ENCODE measurements around the gene COG5. TPM values are rescaled to one million over a fixed set of nuclear protein-coding genes. Genes with fewer than 3 reads are reported as not detected.

The COG5 gene
- total RNA-seq, 1 experiment from 2014 or later: 32.2 TPM

GRCh38 chr7:107588529-107589130 lies 24.9 kb upstream of the COG5 start:
- ChIA-PET POLR2A (ENCODE audit: low non-redundant PET) (no interaction called here), CTCF (no interaction called here)
- no peak overlapping the region for H3K4me3 ChIP-seq (ENCODE audit: low read depth, low read length, poor library complexity, severe bottlenecking)
- H3K4me1 ChIP-seq (ENCODE audit: insufficient read depth, low read length, poor library complexity, severe bottlenecking): no peaks in the 10 kb centered on the region
- no peak for TF ChIP-seq EZH2 (IDR thresholded peaks at IDR 0.05; ENCODE audit: borderline replicate concordance, low read depth, low read length, poor library complexity, severe bottlenecking)
- TF ChIP-seq CTCF (conservative IDR thresholded peaks at IDR 0.05; ENCODE audit: low read depth, low read length): no peak
- no peaks in the 10 kb centered on the region for H3K9me3 ChIP-seq (ENCODE audit: low read depth, low read length, poor library complexity, severe bottlenecking)
- no peaks in the 10 kb centered on the region for H3K27me3 ChIP-seq (replicated peaks; ENCODE audit: insufficient read depth, low read depth, low read length, poor library complexity)
- intact Hi-C loops (cut with micrococcal nuclease; ENCODE audit: unreplicated experiment): loop anchor here (10.0 kb wide), 1 partner anchor 136 kb away; no protein-coding TSS in a partner anchor
- DNase-seq (ENCODE audit: low spot score): no peak
- H3K36me3 ChIP-seq (ENCODE audit: insufficient read depth, low read length, poor library complexity, severe bottlenecking): peaks cover 4% of the 10 kb centered on the region
- no TSS peak for BruUV-seq (replicated peaks)
- H3K27ac ChIP-seq (ENCODE audit: low read depth, low read length, poor library complexity, severe bottlenecking): no peak overlapping the region

DNA sequence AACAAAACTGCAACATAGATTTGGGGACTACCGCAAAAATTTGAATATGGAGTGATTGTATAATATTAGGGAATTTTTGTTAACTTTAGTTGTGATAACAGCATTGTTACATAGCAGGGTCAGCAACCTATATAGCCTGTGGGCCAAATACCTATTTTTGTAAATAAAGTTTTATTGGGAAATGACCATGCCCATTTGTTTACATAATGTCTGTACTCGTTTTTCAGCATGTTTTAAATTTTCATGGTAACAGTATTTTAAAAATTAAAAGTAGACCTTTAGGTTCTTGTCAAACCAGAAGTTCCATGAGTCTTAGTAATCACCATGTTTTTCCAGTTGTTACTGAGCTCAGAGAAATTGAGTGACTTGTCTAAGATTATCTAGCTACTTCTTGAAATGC lies 21.0 kb upstream of the COG5 start:
- intact Hi-C loops (cut with micrococcal nuclease; ENCODE audit: unreplicated experiment): loop anchor here (10.0 kb wide), 1 partner anchor 140 kb away; no protein-coding TSS in a partner anchor
- ChIA-PET POLR2A (ENCODE audit: low non-redundant PET) (no interaction called here), CTCF (no interaction called here)
- H3K4me1 ChIP-seq (ENCODE audit: insufficient read depth, low read length, poor library complexity, severe bottlenecking): peaks cover 9% of the 10 kb centered on the region
- TF ChIP-seq CTCF (conservative IDR thresholded peaks at IDR 0.05; ENCODE audit: low read depth, low read length) (no peak), EZH2 (IDR thresholded peaks at IDR 0.05; ENCODE audit: borderline replicate concordance, low read depth, low read length, poor library complexity, severe bottlenecking) (no peak)
- H3K27ac ChIP-seq (ENCODE audit: low read depth, low read length, poor library complexity, severe bottlenecking): no peak overlapping the region
- H3K36me3 ChIP-seq (ENCODE audit: insufficient read depth, low read length, poor library complexity, severe bottlenecking): peaks cover 4% of the 10 kb centered on the region
- DNase-seq (ENCODE audit: low spot score): no peak
- no peaks in the 10 kb centered on the region for H3K9me3 ChIP-seq (ENCODE audit: low read depth, low read length, poor library complexity, severe bottlenecking)
- BruUV-seq (replicated peaks): no TSS peak
- no peak overlapping the region for H3K4me3 ChIP-seq (ENCODE audit: low read depth, low read length, poor library complexity, severe bottlenecking)
- no peaks in the 10 kb centered on the region for H3K27me3 ChIP-seq (replicated peaks; ENCODE audit: insufficient read depth, low read depth, low read length, poor library complexity)

DNA sequence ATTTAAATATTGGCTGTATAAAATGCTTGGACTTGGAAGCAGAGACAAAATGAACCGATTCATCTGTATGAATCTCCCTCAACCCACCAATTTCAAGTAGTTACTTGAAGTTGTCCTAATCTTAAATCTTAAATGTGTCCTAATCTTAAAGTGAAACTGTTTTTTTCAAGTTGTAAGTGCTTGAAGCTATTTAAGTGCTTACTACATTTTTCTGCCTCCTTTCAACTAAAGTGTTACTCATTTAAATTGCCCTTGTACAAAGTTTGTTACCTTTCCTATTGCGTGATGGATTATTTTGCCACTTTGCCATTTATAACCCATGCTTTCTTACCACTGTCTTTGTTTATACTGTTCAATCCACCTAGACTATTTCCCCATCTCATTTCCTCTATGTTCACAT lies 19.2 kb upstream of the COG5 start:
- no peaks in the 10 kb centered on the region for H3K27me3 ChIP-seq (replicated peaks; ENCODE audit: insufficient read depth, low read depth, low read length, poor library complexity)
- no peak for DNase-seq (ENCODE audit: low spot score)
- no peak overlapping the region for H3K4me3 ChIP-seq (ENCODE audit: low read depth, low read length, poor library complexity, severe bottlenecking)
- H3K4me1 ChIP-seq (ENCODE audit: insufficient read depth, low read length, poor library complexity, severe bottlenecking): peaks cover 9% of the 10 kb centered on the region
- no peaks in the 10 kb centered on the region for H3K9me3 ChIP-seq (ENCODE audit: low read depth, low read length, poor library complexity, severe bottlenecking)
- ChIA-PET CTCF (no interaction called here), POLR2A (ENCODE audit: low non-redundant PET) (no interaction called here)
- no TSS peak for BruUV-seq (replicated peaks)
- TF ChIP-seq EZH2 (IDR thresholded peaks at IDR 0.05; ENCODE audit: borderline replicate concordance, low read depth, low read length, poor library complexity, severe bottlenecking): no peak
- TF ChIP-seq CTCF (conservative IDR thresholded peaks at IDR 0.05; ENCODE audit: low read depth, low read length): no peak
- H3K36me3 ChIP-seq (ENCODE audit: insufficient read depth, low read length, poor library complexity, severe bottlenecking): peaks cover 4% of the 10 kb centered on the region
- intact Hi-C loops (cut with micrococcal nuclease; ENCODE audit: unreplicated experiment): loop anchor here (10.0 kb wide), 1 partner anchor 142 kb away; no protein-coding TSS in a partner anchor
- H3K27ac ChIP-seq (ENCODE audit: low read depth, low read length, poor library complexity, severe bottlenecking): no peak overlapping the region
